Adipocyte (in vitro differentiated cells): ENCODE data around the gene GALNT14.

Experiments used
- DNase-seq: peaks from one replicate; pipeline ENCODE4 v3.0.0-alpha.2; 2015; ENCODE audit warnings: low read depth
- H3K27me3 ChIP-seq: replicated peaks from 2 replicates; pipeline ENCODE4 v1.7.0; 2013; ENCODE audit warnings: mild to moderate bottlenecking, low read length, moderate library complexity; ENCODE audit not compliant: control insufficient read depth, insufficient read depth
- H3K36me3 ChIP-seq: 2 replicates; pipeline ENCODE4 v1.7.0; 2013; ENCODE audit warnings: low read length, mild to moderate bottlenecking, moderate library complexity; ENCODE audit not compliant: control insufficient read depth, insufficient read depth, severe bottlenecking
- H3K4me1 ChIP-seq: 2 replicates; pipeline ENCODE4 v1.7.0; 2013; ENCODE audit warnings: mild to moderate bottlenecking, low read length, moderate library complexity; ENCODE audit not compliant: control insufficient read depth, insufficient read depth
- H3K4me3 ChIP-seq: 2 replicates; pipeline ENCODE4 v1.7.0; 2013; ENCODE audit warnings: mild to moderate bottlenecking, low read length, moderate library complexity
- H3K9ac ChIP-seq: 2 replicates; pipeline ENCODE4 v1.7.0; 2013; ENCODE audit warnings: mild to moderate bottlenecking, low read length, moderate library complexity
- H3K9me3 ChIP-seq: 2 replicates; pipeline ENCODE4 v1.7.0; 2013; ENCODE audit warnings: mild to moderate bottlenecking, low read length, moderate library complexity; ENCODE audit not compliant: control insufficient read depth

GALNT14 gene

DNA sequence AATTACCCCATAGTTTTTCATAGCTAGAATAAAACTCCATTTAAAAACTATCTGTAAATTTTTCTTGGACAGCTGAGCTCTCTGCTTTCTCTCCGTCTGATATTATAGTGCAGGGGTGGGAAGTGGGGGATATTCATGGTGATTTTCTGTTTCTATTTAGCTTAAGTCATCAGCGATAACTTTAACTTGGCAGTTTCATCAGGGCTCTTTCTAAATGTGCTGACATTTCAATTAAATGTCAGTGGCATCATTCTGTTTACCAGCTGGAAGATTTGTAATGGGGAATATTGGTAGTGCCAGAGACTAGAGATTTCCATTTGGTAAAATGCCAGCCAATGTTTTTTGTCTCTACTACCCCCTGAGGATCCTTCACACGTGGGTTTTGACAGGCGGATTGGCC is 277.5 kb downstream of the GALNT14 start:
- peaks cover 8% of the 10 kb centered on the region for H3K4me1 ChIP-seq
- H3K27me3 ChIP-seq = peaks cover 26% of the 10 kb centered on the region
- no peak overlapping the region for H3K9ac ChIP-seq
- no peak for DNase-seq
- H3K36me3 ChIP-seq = no peaks in the 10 kb centered on the region
- H3K4me3 ChIP-seq = no peak overlapping the region
- no peaks in the 10 kb centered on the region for H3K9me3 ChIP-seq
